ENCODE measurements around the gene CNOT3.
"Not testable (repeated sequence)": the region's sequence is repeated elsewhere in the genome, so short reads cannot be mapped to it uniquely, and the experiment has no call there.

CNOT3 gene

GRCh38 chr19:54172471-54173358 is 35.2 kb downstream of the CNOT3 start, which contains the start of gene TMC4:
Gene TMC4, minus strand, starts transcription at chr19:54173160. Its CDS starts 43 bp downstream, at chr19:54173117.
- no peak for DNase-seq

- DNase-seq = no peak
Measured at GRCh38 chr19:54173359-54173699, 35.8 kb downstream of the CNOT3 start.

GRCh38 chr19:54173951-54174834 is 36.6 kb downstream of the CNOT3 start:
- no peak for DNase-seq

- peak; percentile 68 for DNase-seq
Measured at GRCh38 chr19:54178581-54179261, 41.2 kb downstream of the CNOT3 start.

GRCh38 chr19:54179262-54179852 is 41.8 kb downstream of the CNOT3 start:
- DNase-seq = no peak

GRCh38 chr19:54179921-54180461 is 42.4 kb downstream of the CNOT3 start:
- peak; percentile 61 for DNase-seq

- no peak for DNase-seq
Measured at GRCh38 chr19:54180691-54181091, 43.1 kb downstream of the CNOT3 start.

GRCh38 chr19:54181894-54182293 is 44.3 kb downstream of the CNOT3 start:
- not testable (repeated sequence) for DNase-seq

GRCh38 chr19:54183431-54183830 is 45.9 kb downstream of the CNOT3 start:
- DNase-seq = no peak

GRCh38 chr19:54186351-54186750 is 48.8 kb downstream of the CNOT3 start:
- DNase-seq = no peak

- DNase-seq = no peak
Measured at GRCh38 chr19:54186934-54187381, 49.4 kb downstream of the CNOT3 start.

GRCh38 chr19:54188215-54188871 is 50.8 kb downstream of the CNOT3 start:
- peak; percentile 92 for DNase-seq

- DNase-seq = no peak
Measured at GRCh38 chr19:54189145-54189734, 51.7 kb downstream of the CNOT3 start, which contains the start of gene MBOAT7. Gene MBOAT7, minus strand, starts transcription at chr19:54189580. Its CDS starts 1,072 bp downstream, at chr19:54188508.

GRCh38 chr19:54189735-54190502 is 52.4 kb downstream of the CNOT3 start:
- DNase-seq = peak; percentile 100

- peak; percentile 100 for DNase-seq
Measured at GRCh38 chr19:54190503-54191010, 53.0 kb downstream of the CNOT3 start.

- peak; percentile 90 for DNase-seq
Measured at GRCh38 chr19:54191011-54191810, 53.6 kb downstream of the CNOT3 start, which contains the start of gene TSEN34. Gene TSEN34, plus strand, starts transcription at chr19:54191308. Its CDS starts 57 bp downstream, at chr19:54191365.

GRCh38 chr19:54191811-54192453 is 54.4 kb downstream of the CNOT3 start:
- no peak for DNase-seq

- no peak for DNase-seq
Measured at GRCh38 chr19:54193011-54193410, 55.4 kb downstream of the CNOT3 start.

- DNase-seq = not testable (repeated sequence)
Measured at GRCh38 chr19:54194463-54194862, 56.9 kb downstream of the CNOT3 start.

All from hematopoietic multipotent progenitor cell treated with erythropoietin and hydrocortisone succinate and interleukin-3 and kit ligand, for 6 days (in vitro differentiated cells).